Liver (tissue), 3 donors: ENCODE measurements around the gene YWHAB.

Experiments
- GABPA ChIP-seq, 2 donors: IDR thresholded peaks in 1 of 2; conservative IDR thresholded peaks in 1 of 2; 2 replicates each; pipeline ENCODE4 v1.6.1; 2016; ENCODE audit warnings: antibody characterized with exemption in 2 of 2, mild to moderate bottlenecking in 1 of 2, moderate library complexity in 1 of 2
- RAD21 ChIP-seq, 2 donors: IDR thresholded peaks; 2 replicates each; pipeline ENCODE4 v1.6.1; 2016; ENCODE audit warnings: antibody characterized with exemption in 2 of 2, mild to moderate bottlenecking in 2 of 2
- REST ChIP-seq: IDR thresholded peaks from 2 replicates; pipeline ENCODE4 v1.6.1; 2016; ENCODE audit warnings: antibody characterized with exemption, mild to moderate bottlenecking
- RXRA ChIP-seq, 2 donors: IDR thresholded peaks; 2 replicates each; pipeline ENCODE4 v1.6.1; 2017 to 2018; ENCODE audit warnings: antibody characterized with exemption in 2 of 2, mild to moderate bottlenecking in 1 of 2
- SP1 ChIP-seq: IDR thresholded peaks from 2 replicates; pipeline ENCODE4 v1.6.1; 2018; ENCODE audit warnings: antibody characterized with exemption, mild to moderate bottlenecking
- TAF1 ChIP-seq: conservative IDR thresholded peaks from 2 replicates; pipeline ENCODE4 v1.6.1; 2016; ENCODE audit warnings: antibody characterized with exemption, mild to moderate bottlenecking
- YY1 ChIP-seq: IDR thresholded peaks from 2 replicates; pipeline ENCODE4 v1.6.1; 2016; ENCODE audit warnings: antibody characterized with exemption, mild to moderate bottlenecking
- ZBTB33 ChIP-seq: IDR thresholded peaks from 2 replicates; pipeline ENCODE4 v1.6.1; 2016; ENCODE audit warnings: antibody characterized with exemption
- TF ChIP-seq, protein P1 (sequence below): fragments of 150-350 bp; IDR thresholded peaks from 2 replicates; pipeline ENCODE4 v1.5.1; 2017; ENCODE audit warnings: improper control_type of control experiment, low read depth, low read length; ENCODE audit not compliant: missing input control
- TF ChIP-seq, protein P2 (sequence below): IDR thresholded peaks from 2 replicates; pipeline ENCODE4 v1.6.1; 2016; ENCODE audit warnings: antibody characterized with exemption
- donor health status: healthy.
- donor health status: healthy.

DNA sequence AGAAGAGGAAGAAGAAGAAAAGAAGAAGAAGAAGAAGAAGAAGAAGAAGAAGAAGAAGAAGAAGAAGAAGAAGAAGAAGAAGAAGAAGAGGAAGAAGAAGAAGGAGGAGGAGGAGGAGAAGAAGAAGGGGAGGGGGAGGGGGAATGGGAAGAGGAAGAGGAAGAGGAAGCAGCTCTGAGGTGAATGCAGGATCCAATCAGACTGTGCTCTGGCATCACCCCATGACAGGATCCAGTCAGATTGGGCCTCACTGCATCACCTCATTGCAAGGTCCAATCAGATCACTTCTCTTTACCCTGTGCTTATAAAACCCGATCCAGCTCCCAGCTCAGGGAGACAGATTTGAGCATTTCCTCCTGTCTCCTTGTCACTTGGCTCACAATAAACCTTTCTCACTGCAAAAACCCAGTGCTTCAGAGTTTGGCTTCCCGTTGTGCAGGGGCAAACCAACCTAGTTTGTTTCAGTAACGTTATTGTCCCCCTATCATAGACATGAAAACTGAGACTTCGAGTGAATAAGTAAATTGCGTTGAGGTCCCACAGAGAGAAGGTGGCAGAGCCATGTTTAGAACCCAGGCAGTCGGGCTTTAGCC, 28.6 kb upstream of the YWHAB start:
- TF ChIP-seq, protein P1, sequence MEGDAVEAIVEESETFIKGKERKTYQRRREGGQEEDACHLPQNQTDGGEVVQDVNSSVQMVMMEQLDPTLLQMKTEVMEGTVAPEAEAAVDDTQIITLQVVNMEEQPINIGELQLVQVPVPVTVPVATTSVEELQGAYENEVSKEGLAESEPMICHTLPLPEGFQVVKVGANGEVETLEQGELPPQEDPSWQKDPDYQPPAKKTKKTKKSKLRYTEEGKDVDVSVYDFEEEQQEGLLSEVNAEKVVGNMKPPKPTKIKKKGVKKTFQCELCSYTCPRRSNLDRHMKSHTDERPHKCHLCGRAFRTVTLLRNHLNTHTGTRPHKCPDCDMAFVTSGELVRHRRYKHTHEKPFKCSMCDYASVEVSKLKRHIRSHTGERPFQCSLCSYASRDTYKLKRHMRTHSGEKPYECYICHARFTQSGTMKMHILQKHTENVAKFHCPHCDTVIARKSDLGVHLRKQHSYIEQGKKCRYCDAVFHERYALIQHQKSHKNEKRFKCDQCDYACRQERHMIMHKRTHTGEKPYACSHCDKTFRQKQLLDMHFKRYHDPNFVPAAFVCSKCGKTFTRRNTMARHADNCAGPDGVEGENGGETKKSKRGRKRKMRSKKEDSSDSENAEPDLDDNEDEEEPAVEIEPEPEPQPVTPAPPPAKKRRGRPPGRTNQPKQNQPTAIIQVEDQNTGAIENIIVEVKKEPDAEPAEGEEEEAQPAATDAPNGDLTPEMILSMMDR = no peak
- TF ChIP-seq YY1 (no peak), ZBTB33 (no peak), GABPA (IDR thresholded peaks at IDR 0.05 in 1 of 2, conservative IDR thresholded peaks at IDR 0.05 in 1 of 2) (no peak), REST (no peak), RAD21 (IDR thresholded peaks at IDR 0.05) (no peak), SP1 (no peak), TAF1 (no peak), RXRA (IDR thresholded peaks at IDR 0.05) (no peak)
- TF ChIP-seq, protein P2, sequence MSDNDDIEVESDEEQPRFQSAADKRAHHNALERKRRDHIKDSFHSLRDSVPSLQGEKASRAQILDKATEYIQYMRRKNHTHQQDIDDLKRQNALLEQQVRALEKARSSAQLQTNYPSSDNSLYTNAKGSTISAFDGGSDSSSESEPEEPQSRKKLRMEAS = no peak
